Aorta (tissue), 5 donors: Measurements from ENCODE around the gene PEF1. TPM values are rescaled to one million over a fixed set of nuclear protein-coding genes. Genes with fewer than 3 reads are reported as not detected.
"Not testable (repeated sequence)": the region's sequence is repeated elsewhere in the genome, so short reads cannot be mapped to it uniquely, and the experiment has no call there.

ENCODE experiments used
- ATAC-seq: fragments of 200-7000 bp; cut with Tn5 transposase; one replicate; pipeline ENCODE4 v1.9.1; 2022; ENCODE audit warnings: moderate library complexity; ENCODE audit not compliant: low FRiP score
- DNase-seq, 2 donors: peaks; one replicate each; pipeline ENCODE4 v3.0.0-alpha.2; 2020
- H3K27ac ChIP-seq, 2 donors: one replicate each; pipeline ENCODE4 v1.5.1; 2013; ENCODE audit warnings: low read length in 2 of 2, mild to moderate bottlenecking in 2 of 2, moderate library complexity in 2 of 2, control low read depth in 1 of 2, inconsistent platforms in 1 of 2, low read depth in 1 of 2
- H3K27me3 ChIP-seq, 2 donors: one replicate each; pipeline ENCODE4 v1.6.1; 2013; ENCODE audit warnings: control low read depth in 1 of 2, low read length in 1 of 2, mild to moderate bottlenecking in 1 of 2, moderate library complexity in 1 of 2; ENCODE audit not compliant: insufficient read depth in 2 of 2, control insufficient read depth in 1 of 2
- H3K36me3 ChIP-seq, 2 donors: one replicate each; pipeline ENCODE4 v1.6.1; 2013; ENCODE audit warnings: control low read depth in 1 of 2, low read length in 1 of 2, mild to moderate bottlenecking in 1 of 2; ENCODE audit not compliant: insufficient read depth in 2 of 2, control insufficient read depth in 1 of 2
- H3K4me1 ChIP-seq, 2 donors: one replicate each; pipeline ENCODE4 v1.6.1; 2013; ENCODE audit warnings: low read length in 2 of 2, control low read depth in 1 of 2, mild to moderate bottlenecking in 1 of 2, moderate library complexity in 1 of 2; ENCODE audit not compliant: insufficient read depth in 2 of 2, control insufficient read depth in 1 of 2
- H3K4me3 ChIP-seq, 2 donors: one replicate each; pipeline ENCODE4 v1.5.1; 2013; ENCODE audit warnings: low read length in 2 of 2, control low read depth in 1 of 2, mild to moderate bottlenecking in 1 of 2
- H3K9me3 ChIP-seq: one replicate; pipeline ENCODE4 v1.6.1; 2013; ENCODE audit warnings: mild to moderate bottlenecking, low read length; ENCODE audit not compliant: control insufficient read depth
- WGBS, 2 donors: extraction: QIAGEN DNeasy Blood & Tissue Kit; methylation state at CpG; one replicate each; pipeline ENCODE4 v1.1.7; 2013; 5-methylcytosine and 5-hydroxymethylcytosine counted together
- intact Hi-C, 2 donors: fragments of 100-400 bp; cut with DNase I; formaldehyde crosslinking; loops; one replicate each; pipeline versions ENCODE4 v1.14.2 to v1.15.0; 2022
- polyA plus RNA-seq, 2 donors: library from polyadenylated mRNA; stranded (reverse); fragments of 200-250 nt; gene quantifications; one replicate each; pipeline ENCODE4 v1.2.3, GENCODE V29; 2013
- total RNA-seq, 2 donors: library from RNA; stranded (reverse); fragmentation: NEBNext Ultra II Directional; extraction: Animal tissue kit (Norgen Biotek cat#: 25700); gene quantifications; one replicate each; pipeline ENCODE4 v1.2.1, GENCODE V29; 2021
- donor health status: healthy with polysubstance abuse.
- donor health status: Bipolar disorder and iron deficiency.
- donor health status: DM: no; HTN: no; CAD: no.
- donor health status: DM: no; HTN: no; CAD: no.
- donor health status: DM: yes; HTN: yes; CAD: no.

Gene PEF1
- total and polyA plus RNA-seq, 4 donors = 57.9 to 83.9 (median 70.3) TPM

DNA sequence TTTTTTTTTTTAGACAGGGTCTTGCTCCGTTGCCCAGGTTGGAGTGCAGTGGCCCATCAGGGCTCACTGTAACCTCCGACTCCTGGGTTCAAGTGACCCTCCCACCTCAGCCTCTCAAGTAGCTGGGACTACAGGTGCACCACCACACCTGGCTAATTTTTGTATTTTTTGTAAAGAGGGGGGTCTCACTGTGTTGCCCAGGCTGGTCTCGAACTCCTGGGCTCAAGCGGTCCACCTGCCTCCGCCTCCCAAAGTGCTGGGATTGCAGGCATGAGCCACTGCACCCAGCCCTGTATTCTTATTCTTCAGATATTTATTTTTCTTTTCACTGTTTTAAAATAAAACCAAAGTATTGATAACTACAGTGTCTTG, 57.4 kb downstream of the PEF1 start:
- DNase-seq, H3K4me3 ChIP-seq, H3K9me3 ChIP-seq, ATAC-seq, intact Hi-C loops, H3K27me3 ChIP-seq, H3K4me1 ChIP-seq: not testable (repeated sequence)
- peaks cover 0 to 12% of the 10 kb centered on the region in 2 donors for H3K36me3 ChIP-seq
- WGBS, 2 donors = 27 to 48% methylated on average over 5 of the region's 5 CpGs
- H3K27ac ChIP-seq = peak overlapping the region; percentile 23 to 83

DNA sequence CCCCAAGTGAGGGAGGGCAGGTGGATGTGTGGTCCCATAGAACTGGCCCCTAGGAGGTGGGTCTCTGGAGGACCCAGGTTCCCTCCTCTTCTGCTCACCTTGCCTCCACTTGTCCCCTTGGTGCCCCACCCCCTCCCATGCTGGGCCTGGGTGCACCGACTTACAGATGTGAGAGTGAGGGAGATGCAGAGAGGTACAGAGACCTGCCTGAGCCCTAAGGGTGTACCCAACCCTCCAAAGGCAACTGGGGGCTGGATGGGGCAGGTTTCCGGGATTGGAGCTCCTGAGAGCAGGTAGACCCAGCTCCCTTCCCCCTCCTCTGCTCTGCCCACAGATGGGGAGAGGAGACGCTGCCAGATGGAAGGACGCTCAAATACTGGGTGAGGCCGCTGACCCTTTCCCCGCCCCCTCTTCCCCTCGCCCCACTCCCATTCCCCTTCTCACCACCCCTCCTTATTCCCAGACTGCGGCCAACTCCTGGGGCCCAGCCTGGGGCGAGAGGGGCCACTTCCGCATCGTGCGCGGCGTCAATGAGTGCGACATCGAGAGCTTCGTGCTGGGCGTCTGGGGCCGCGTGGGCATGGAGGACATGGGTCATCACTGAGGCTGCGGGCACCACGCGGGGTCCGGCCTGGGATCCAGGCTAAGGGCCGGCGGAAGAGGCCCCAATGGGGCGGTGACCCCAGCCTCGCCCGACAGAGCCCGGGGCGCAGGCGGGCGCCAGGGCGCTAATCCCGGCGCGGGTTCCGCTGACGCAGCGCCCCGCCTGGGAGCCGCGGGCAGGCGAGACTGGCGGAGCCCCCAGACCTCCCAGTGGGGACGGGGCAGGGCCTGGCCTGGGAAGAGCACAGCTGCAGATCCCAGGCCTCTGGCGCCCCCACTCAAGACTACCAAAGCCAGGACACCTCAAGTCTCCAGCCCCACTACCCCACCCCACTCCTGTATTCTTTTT, 58.0 kb downstream of the PEF1 start:
- peaks cover 0 to 12% of the 10 kb centered on the region in 2 donors for H3K36me3 ChIP-seq
- no peak for ATAC-seq
- no peaks in the 10 kb centered on the region for H3K9me3 ChIP-seq
- H3K27me3 ChIP-seq = no peaks in the 10 kb centered on the region
- intact Hi-C loops = no loop called here
- no peak overlapping the region for H3K4me3 ChIP-seq
- no peak for DNase-seq
- WGBS, 2 donors = 38 to 39% methylated on average over 42 to 47 of the region's 47 CpGs
- H3K27ac ChIP-seq = peak overlapping the region; percentile 23 to 83
- H3K4me1 ChIP-seq = peaks cover 0 to 3% of the 10 kb centered on the region in 2 donors

DNA sequence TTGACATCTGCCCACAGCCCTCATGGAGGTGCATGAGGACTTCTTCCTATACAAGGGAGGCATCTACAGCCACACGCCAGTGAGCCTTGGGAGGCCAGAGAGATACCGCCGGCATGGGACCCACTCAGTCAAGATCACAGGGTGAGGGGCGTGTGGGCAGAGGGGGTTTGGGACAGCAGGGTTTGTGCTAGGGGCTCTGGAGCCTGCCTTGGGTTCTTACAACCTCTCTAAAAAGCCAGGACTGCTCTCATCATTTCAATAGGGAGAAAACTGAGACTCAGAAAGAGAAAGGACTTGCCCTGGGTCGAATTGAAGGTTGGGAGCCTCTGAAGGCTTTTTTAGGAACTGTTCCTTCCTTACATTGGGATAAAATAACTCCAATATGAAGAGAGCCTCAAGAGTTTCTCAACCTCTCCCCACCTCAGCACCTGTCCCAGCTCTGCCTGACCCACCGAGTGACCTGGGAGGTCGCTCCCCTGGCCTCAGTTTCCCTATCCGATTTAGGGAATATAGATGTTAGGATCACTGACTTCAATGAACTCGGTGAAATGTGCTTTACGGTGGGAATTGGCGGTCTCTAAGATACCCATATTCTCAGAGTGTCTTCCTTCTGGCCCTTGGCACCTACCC, 58.8 kb downstream of the PEF1 start:
- H3K4me1 ChIP-seq = peaks cover 3 to 6% of the 10 kb centered on the region in 2 donors
- no peaks in the 10 kb centered on the region for H3K9me3 ChIP-seq
- no peak for DNase-seq
- WGBS, 2 donors = 58% methylated on average over 11 of the region's 11 CpGs
- intact Hi-C loops = no loop called here
- H3K4me3 ChIP-seq = no peak overlapping the region
- H3K27me3 ChIP-seq = no peaks in the 10 kb centered on the region
- H3K36me3 ChIP-seq = peaks cover 0 to 12% of the 10 kb centered on the region in 2 donors
- peak overlapping the region; percentile 47 to 83 for H3K27ac ChIP-seq
- ATAC-seq = no peak

DNA sequence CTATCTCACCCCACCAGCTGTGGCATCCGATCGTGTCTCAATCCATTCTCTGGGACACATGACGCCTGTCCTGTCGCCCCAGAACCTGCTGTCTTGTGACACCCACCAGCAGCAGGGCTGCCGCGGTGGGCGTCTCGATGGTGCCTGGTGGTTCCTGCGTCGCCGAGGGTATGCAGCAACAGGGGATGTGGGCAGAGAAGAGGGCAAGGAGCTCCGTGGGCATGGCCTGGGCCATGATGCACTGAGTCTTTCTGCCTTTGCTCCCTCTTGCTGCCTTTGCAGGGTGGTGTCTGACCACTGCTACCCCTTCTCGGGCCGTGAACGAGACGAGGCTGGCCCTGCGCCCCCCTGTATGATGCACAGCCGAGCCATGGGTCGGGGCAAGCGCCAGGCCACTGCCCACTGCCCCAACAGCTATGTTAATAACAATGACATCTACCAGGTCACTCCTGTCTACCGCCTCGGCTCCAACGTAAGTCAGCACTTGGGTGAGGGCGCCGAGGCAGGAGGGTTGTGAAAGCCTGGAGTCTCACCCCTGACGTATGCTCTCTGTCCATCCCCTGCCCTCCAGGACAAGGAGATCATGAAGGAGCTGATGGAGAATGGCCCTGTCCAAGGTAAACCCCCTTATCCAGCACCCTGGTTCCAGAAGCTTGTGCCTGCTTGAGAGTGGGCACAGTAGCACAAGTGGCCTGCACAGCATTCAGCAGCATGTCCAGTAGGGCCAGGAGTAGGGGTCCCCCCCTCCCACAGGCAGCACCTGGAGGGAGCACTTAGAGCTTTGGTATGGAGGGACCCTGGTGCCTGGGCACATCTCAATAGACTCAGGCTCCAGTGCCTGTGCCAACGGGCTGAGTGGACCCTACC, 59.6 kb downstream of the PEF1 start:
- DNase-seq (no peak), ATAC-seq (no peak)
- 44 to 47% methylated on average over 27 of the region's 27 CpGs for WGBS, 2 donors
- intact Hi-C loops = no loop called here
- H3K9me3 ChIP-seq = no peaks in the 10 kb centered on the region
- H3K27ac ChIP-seq = peak overlapping the region; percentile 47 to 83
- H3K4me1 ChIP-seq = peaks cover 3 to 6% of the 10 kb centered on the region in 2 donors
- H3K36me3 ChIP-seq = peaks cover 0 to 12% of the 10 kb centered on the region in 2 donors
- H3K4me3 ChIP-seq = no peak overlapping the region
- no peaks in the 10 kb centered on the region for H3K27me3 ChIP-seq

DNA sequence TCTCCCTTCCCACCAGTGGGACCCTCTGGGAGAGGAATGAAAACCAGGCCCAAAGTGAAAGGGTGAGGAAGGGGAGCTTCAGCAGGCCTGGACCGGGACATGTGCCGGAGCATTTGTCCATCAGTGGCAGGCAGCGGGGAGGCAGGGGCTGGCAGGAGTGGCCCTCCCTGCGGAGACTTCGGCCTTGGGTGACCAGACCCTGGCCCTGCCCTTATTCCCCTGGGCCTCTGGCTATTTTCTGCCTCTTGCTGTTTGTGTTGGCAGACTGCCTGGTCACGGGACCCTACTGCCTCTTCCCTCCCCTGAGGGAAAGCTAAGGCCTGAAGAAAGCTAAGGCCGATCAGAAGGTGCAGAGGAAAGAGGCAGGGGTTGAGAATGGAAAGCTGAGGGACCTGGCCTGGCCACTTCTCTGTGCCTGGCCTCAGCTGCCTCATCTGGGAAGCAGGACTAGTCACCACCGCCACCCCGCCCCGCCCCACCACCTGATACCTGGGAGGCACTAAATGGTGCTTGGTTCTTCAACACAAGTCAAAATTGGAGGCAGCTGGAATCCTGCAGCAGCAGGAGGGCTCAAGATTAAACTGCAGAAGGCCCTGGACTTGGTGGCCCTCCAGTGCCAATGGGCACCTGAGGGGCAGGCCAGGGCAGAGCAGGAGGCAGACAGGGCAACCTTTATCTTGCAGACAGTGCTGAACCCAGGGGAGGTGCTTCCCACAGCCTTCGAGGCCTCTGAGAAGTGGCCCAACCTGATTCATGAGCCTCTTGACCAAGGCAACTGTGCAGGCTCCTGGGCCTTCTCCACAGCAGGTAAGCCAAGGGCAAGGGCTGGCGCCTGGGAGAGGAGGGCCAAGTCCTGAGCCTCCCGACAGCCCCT, 60.4 kb downstream of the PEF1 start:
- Histone ChIP-seq H3K4me3 (no peak overlapping the region), H3K36me3 (peaks cover 0 to 12% of the 10 kb centered on the region in 2 donors)
- intact Hi-C loops = no loop called here

DNA sequence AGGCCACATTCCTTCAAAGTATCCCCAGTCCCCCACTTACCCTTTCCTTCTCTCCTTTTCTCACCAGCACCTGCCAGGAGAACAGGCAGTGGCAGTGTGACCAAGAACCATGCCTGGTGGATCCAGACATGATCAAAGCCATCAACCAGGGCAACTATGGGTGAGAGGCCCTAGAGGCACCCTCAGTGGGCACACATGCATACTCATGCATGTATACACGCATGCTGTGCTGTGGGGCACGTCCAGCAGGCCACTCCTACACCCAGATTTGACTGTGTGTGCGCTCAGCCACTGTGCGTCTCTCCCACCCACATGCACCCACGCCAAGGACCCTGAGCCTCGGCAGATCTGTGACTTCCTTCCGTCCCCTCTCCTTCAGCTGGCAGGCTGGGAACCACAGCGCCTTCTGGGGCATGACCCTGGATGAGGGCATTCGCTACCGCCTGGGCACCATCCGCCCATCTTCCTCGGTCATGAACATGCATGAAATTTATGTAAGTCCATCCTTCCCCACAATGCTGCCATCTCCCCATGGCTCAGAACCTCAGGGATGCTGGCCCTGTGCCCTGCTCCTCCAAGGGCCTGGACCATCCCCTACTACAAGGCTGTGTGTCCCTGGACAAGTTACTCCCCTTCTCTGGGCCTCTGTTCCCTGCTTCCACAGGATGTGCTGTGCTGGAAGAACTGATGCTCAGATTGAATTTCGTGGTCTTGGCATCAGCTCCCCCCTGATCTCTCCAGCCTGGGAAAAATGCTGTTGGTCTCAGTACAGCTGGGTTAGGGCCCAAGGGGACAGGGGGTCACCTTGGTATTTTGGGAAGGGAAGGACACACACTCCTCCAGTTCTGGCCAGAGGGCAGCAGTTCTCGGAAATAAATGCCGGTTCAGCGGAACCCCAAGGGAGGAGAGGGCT, 61.3 kb downstream of the PEF1 start:
- intact Hi-C loops = no loop called here
- H3K9me3 ChIP-seq = no peaks in the 10 kb centered on the region
- no peak overlapping the region for H3K4me3 ChIP-seq

More for the DNA sequence above, 60.4 kb downstream of the PEF1 start:
- 16% methylated on average over 13 of the region's 13 CpGs for WGBS, 2 donors
- Histone ChIP-seq H3K9me3 (no peaks in the 10 kb centered on the region), H3K4me1 (peaks cover 3 to 6% of the 10 kb centered on the region in 2 donors), H3K27me3 (no peaks in the 10 kb centered on the region), H3K27ac (peak overlapping the region; percentile 47 to 94)
- peak; percentile 94 to 95 for DNase-seq
- peak; percentile 65 for ATAC-seq

More for the DNA sequence above, 61.3 kb downstream of the PEF1 start:
- peaks cover 3 to 6% of the 10 kb centered on the region in 2 donors for H3K4me1 ChIP-seq
- H3K36me3 ChIP-seq = peaks cover 0 to 12% of the 10 kb centered on the region in 2 donors
- H3K27ac ChIP-seq = peak overlapping the region; percentile 71 to 94
- DNase-seq (no peak), ATAC-seq (peak; percentile 24)
- 18 to 22% methylated on average over 16 of the region's 16 CpGs for WGBS, 2 donors
- H3K27me3 ChIP-seq = no peaks in the 10 kb centered on the region
